Activated CD4-positive, alpha-beta memory T cell treated with anti-CD3 and anti-CD28 coated beads, Interleukin-2, amount 10 ng/mL, durations not matched to agents 7 days and 5 days (primary cell): ENCODE data around the gene OCEL1. TPM values are rescaled to one million over a fixed set of nuclear protein-coding genes. Genes with fewer than 3 reads are reported as not detected.

Source experiments
- CTCF ChIA-PET: fragments of 350-600 bp; sonication (Branson Sonifier 250); formaldehyde crosslinking; loops from one replicate; lab custom pipeline; 2021; ENCODE audit warnings: antibody characterized with exemption, inconsistent platforms; lab: Charles Lee
- POLR2A ChIA-PET: fragments of 350-600 bp; sonication (Branson Sonifier 250); formaldehyde crosslinking; loops from one replicate; lab custom pipeline; 2021; ENCODE audit warnings: antibody characterized with exemption; lab: Charles Lee
- DNase-seq: peaks from one replicate; pipeline ENCODE4 v3.0.0-alpha.2; 2020
- H3K27ac Mint-ChIP-seq: one replicate; pipeline ENCODE4 v1.8.0; 2021; ENCODE audit warnings: mild to moderate bottlenecking, mixed read lengths
- H3K27me3 Mint-ChIP-seq: one replicate; pipeline ENCODE4 v1.8.0; 2021; ENCODE audit warnings: mixed read lengths
- H3K36me3 Mint-ChIP-seq: one replicate; pipeline ENCODE4 v1.8.0; 2021; ENCODE audit warnings: low read depth, mixed read lengths
- H3K4me1 Mint-ChIP-seq: one replicate; pipeline ENCODE4 v1.8.0; 2021; ENCODE audit warnings: mixed read lengths
- H3K4me3 Mint-ChIP-seq: one replicate; pipeline ENCODE4 v1.8.0; 2021; ENCODE audit warnings: mild to moderate bottlenecking, mixed read lengths
- H3K9me3 Mint-ChIP-seq: one replicate; pipeline ENCODE4 v1.8.0; 2021; ENCODE audit warnings: mixed read lengths
- total RNA-seq, 2 experiments: library from RNA; stranded (reverse); gene quantifications; one replicate each; pipeline ENCODE4 v1.2.3, GENCODE V29; 2021

Gene OCEL1
- total RNA-seq, 2 experiments from 2014 or later: 20.9 to 22.6 TPM

DNA sequence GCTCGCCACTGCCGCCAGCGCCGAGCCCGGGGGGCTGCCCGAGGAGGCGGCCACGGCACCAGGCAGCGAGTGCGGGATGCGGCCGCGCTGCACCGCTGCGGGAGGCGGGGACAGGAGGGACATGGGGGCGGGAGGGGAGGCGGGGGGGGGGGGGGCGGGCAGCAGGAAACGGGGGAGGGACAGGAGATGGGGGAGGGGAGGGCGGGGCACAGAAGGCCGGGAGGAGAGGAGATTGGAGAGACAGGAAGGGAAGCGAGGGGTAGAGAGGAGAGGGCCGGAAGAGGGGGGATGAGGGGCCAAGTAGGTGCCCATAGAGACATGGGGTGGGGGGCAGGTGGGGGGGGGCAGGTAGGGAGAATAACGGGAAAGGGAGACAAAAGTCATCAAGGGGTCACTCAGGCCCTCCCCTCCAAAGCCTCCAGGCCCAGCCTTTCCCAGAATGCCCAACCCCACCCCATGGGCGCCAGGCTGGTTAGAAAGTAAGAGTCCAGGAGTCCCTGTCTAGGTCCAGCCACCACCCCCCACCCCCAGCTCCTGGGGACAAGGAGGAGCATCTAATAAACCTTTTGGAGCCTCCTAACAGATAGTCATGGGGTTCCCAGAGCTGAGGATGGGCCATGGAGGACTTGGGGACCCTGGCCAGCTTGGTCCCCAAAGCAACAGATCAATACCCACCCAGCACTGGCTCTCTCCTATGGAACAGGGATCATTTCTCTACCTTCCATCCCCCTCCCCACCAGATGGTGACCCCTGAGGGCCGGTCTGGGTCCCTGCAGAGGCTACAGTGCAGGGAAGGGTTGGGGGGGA lies 10.1 kb downstream of the OCEL1 start:
- H3K36me3 Mint-ChIP-seq: peaks cover 6% of the 10 kb centered on the region
- DNase-seq: no peak
- CTCF ChIA-PET: interaction anchor here (0.7 to 2.3 kb wide), 17 partner anchors 10 to 163 kb away, joined by 3 to 15 read pairs (median 4); partner anchors contain the start of genes ANKLE1, BABAM1, HAUS8 and OCEL1
- no peaks in the 10 kb centered on the region for H3K27me3 Mint-ChIP-seq
- H3K4me3 Mint-ChIP-seq: peak overlapping the region; percentile 76
- peak overlapping the region; percentile 68 for H3K27ac Mint-ChIP-seq
- POLR2A ChIA-PET: interaction anchor here (0.8 to 3.4 kb wide), 9 partner anchors 9 to 161 kb away, joined by 3 to 28 read pairs (median 4); partner anchors contain the start of genes ANKLE1, HAUS8, MYO9B and OCEL1
- H3K4me1 Mint-ChIP-seq: peaks cover 17% of the 10 kb centered on the region
- no peaks in the 10 kb centered on the region for H3K9me3 Mint-ChIP-seq

DNA sequence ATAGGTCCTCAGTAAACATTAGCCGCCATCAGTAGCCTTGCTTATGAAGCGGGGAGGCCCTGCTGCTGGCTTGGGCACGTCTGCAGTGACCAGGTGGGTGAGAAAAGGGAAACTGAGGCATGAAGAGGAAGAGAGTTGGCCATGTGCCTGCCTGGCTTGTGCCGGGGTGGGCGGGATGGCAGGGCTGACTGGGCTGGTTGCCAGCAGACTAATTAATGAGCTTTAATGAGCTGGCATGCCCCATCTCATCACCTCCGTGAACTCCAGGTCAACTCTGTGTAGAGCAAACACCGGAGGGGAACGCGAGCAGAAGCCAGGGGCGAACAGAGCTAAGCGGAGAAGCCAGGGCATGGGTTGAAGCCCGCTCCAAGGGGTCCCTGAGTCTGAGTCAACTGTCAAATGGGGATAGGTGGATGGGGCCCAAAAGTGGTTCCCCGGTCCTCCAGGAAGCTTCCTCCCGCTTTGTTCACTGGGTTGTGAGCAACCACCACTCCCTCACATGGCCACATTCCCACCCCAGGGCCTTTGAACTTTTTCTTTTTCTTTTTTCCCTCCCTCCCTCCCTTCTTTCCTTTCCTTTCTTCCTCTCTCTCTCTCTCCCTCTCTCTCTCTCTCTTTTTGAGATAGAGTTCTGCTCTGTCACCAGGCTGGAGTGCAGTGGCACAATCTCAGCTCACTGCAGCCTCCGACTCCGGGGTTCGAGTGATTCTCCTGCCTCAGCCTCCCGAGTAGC lies 11.0 kb downstream of the OCEL1 start:
- Mint-ChIP-seq H3K4me1 (peaks cover 17% of the 10 kb centered on the region), H3K36me3 (peaks cover 2% of the 10 kb centered on the region), H3K9me3 (no peaks in the 10 kb centered on the region), H3K27me3 (no peaks in the 10 kb centered on the region), H3K4me3 (peak overlapping the region; percentile 24), H3K27ac (no peak overlapping the region)
- DNase-seq: no peak
- ChIA-PET POLR2A (interaction anchor here (3.4 kb wide), 1 partner anchor 11 kb away, joined by 28 read pairs; the partner anchor contains the start of gene OCEL1), CTCF (interaction anchor here (0.6 to 2.3 kb wide), 3 partner anchors 11 to 103 kb away, joined by 4 to 13 read pairs (median 7); partner anchors contain the start of genes OCEL1 and USE1)

DNA sequence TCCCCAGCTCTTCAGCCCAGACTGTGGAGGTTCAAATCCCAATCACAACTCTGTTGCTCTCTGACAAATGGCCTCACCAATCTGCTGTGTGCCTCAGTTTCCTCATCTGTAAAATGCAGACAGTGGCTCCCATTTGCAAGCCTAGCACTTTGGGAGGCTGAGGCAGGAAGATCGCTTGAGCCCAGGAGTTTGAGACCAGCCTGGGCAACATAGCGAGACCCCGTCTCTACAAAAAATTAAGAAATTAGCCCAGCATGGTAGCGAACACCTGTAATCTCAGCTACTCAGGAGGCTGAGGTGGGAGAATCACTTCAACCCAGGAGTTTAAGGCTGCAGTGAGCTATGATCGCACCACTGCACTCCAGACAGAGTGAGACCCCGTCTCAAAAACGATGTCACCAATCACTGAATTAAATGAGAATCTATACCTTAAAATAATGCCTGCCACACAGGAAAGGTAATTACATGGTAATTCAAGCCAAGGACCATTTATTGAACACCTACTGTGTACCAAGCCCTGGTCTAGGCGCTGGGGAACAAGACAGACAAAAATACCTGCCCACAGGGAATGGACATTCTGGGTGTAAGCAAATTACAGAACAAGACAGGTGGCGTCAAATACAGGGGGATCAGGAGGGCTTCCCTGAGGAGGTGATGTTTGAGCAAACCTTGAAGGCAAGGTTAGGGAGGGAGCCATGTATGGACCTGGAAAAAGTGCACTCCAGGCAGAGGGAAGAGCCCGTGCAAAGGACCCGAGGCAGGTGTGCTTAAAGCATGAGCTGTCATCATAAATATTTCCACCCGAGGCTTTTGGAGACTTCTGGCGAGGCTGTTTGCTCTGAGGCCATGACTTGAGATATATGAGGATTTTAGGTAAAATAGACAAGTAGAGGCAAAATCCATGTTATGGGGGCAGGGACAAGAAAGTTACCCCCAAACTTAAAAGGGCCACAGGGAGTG lies 12.0 kb downstream of the OCEL1 start:
- Mint-ChIP-seq H3K4me3 (no peak overlapping the region), H3K4me1 (peaks cover 17% of the 10 kb centered on the region), H3K27me3 (no peaks in the 10 kb centered on the region), H3K36me3 (no peaks in the 10 kb centered on the region), H3K9me3 (no peaks in the 10 kb centered on the region), H3K27ac (peak overlapping the region; percentile 18)
- ChIA-PET CTCF (interaction anchor here (1.0 to 1.6 kb wide), 2 partner anchors 23 to 29 kb away, joined by 4 to 6 read pairs; partner anchors contain the start of genes BABAM1 and USE1), POLR2A (no interaction called here)
- DNase-seq: no peak

DNA sequence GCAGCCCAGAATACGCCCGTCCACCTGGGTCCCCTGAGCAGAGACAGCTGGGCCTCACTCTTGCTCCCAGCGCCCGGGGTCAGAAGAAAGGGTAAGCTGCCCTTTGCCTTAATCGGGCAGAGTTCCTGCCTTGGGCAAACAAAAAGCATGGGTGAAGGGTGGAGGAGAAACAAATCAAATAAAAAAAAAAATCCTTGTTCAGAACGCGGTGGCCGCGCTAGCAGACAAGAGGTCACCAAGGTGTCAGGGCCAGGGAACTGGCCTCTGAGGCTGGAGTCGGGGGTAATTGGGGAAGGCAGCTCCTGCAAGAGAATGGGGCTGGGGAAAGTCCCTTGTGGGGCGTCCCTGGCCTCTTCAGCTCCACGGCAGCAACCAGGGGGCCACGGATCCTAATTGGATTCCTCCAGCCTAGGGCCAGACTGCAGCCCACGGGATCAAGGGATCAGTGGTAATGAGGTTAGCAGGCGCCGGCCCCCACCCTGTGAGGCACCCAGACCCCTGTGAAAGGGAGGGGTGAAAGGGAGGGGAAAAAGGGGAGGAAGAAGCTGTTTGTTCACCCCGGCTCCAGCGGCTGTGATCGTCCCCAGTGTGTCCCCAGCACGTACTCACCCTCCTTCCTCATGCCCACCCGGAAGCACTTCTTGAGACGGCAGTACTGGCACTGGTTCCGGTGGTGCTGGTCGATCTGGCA lies 14.2 kb downstream of the OCEL1 start:
- Mint-ChIP-seq H3K36me3 (no peaks in the 10 kb centered on the region), H3K4me1 (peaks cover 11% of the 10 kb centered on the region), H3K4me3 (no peak overlapping the region), H3K27me3 (peaks cover 7% of the 10 kb centered on the region), H3K9me3 (no peaks in the 10 kb centered on the region), H3K27ac (no peak overlapping the region)
- POLR2A ChIA-PET: no interaction called here
- no peak for DNase-seq
- CTCF ChIA-PET: no interaction called here

DNA sequence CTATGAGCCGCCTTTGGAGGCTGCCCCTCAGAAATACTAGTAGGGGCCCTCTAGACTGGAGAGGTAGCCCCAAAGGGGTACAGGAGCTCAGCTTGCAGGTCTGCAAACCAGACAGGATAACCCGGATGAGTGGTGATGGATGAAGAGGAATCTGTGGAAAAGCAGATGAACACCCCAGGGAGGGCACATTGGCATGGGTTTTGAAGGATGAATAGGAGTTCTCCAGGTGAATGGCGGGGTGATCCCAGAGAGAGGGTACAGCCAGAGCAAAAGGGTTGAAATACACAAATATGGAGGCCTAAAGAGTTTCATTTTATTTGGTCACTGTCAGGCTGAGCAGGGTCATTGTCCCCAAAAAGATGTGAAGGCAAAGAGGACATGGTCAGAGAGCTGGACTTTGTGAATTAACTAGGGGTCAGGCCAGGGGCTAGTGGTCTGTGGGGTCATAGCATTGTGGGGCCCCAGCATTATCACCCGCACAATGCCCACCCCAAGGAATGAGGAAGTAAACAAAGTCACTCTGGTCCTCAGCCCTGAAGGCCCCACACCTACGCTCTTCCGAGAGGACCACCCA lies 14.9 kb downstream of the OCEL1 start:
- H3K27me3 Mint-ChIP-seq: peaks cover 7% of the 10 kb centered on the region
- H3K27ac Mint-ChIP-seq: no peak overlapping the region
- POLR2A ChIA-PET: no interaction called here
- H3K4me1 Mint-ChIP-seq: peaks cover 11% of the 10 kb centered on the region
- no peak overlapping the region for H3K4me3 Mint-ChIP-seq
- no peaks in the 10 kb centered on the region for H3K9me3 Mint-ChIP-seq
- CTCF ChIA-PET: interaction anchor here (0.8 kb wide), 1 partner anchor 24 kb away, joined by 3 read pairs; the partner anchor contains the start of gene USHBP1
- H3K36me3 Mint-ChIP-seq: no peaks in the 10 kb centered on the region
- DNase-seq: no peak

DNA sequence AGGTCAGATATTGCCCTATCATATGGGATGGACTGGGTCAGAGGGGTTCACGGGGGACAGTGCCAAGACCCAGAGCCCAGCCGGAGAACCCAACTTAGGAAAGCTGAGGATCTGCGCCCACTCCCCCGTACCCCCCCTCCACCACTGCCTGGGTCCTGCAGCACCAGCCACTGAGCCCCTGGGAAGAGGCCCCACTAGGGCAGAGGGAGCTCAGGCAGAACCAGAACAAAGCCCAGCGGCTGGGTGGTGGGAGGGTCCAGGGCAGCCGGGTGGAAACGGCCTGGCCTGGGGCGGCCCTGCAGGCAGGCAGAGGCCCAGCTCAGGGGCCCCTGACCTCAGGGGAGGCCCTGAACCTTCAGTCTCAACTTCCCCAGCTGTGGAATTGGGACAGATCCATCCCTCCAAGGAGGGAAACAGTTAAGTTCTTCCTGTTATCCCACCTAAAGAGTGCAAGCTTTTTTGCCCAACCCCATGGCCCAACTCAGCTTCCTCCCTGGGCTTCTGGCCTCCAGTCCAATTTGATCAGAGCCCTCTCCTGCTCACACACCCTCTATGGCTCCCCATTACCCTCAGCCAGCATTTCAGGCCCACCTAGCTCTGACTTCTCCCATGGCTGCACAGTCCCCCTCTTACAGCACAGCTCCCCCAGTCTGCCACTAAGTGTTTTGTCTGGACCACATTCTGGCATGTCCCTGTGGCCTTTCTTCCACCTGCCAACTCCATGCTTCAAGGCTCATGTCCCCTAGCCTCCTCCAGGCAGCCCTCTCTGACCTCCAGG lies 16.6 kb downstream of the OCEL1 start:
- H3K36me3 Mint-ChIP-seq: no peaks in the 10 kb centered on the region
- no peak overlapping the region for H3K27ac Mint-ChIP-seq
- peaks cover 17% of the 10 kb centered on the region for H3K27me3 Mint-ChIP-seq
- DNase-seq: no peak
- ChIA-PET CTCF (no interaction called here), POLR2A (interaction anchor here (1.1 to 1.5 kb wide), 2 partner anchors 10 to 16 kb away, joined by 3 to 5 read pairs; partner anchors contain the start of gene OCEL1)
- H3K9me3 Mint-ChIP-seq: no peaks in the 10 kb centered on the region
- H3K4me1 Mint-ChIP-seq: peaks cover 11% of the 10 kb centered on the region
- H3K4me3 Mint-ChIP-seq: no peak overlapping the region

DNA sequence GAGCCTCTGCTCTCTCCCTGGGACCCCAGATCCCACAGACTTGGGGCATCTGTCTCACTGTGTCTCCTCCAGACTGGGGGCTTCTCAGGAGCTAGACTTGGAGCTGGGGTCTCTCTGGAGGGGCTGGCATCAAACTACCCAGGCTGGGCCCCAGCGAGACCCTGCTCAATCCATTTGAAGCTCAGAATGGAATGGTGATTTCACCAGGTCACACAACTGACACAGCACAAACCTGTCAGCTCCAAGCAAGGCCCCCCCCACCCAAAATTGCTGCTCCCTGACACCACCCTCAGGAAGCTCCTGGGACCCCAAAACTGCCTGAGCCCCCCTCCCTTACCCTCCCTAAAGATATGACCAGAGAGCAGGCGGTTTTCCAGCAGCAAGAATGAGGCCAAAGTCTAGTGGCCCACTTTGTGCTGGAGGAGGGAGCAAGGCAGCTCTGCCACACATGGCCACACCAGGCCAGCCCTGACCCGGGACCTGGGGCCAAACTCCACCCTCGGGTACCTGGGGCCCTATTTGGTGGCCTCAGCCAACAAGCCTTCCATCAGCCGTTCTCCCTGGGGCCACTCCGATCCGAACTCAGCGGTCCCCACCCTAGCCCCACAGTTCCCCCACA lies 17.3 kb downstream of the OCEL1 start:
- CTCF ChIA-PET: no interaction called here
- H3K27ac Mint-ChIP-seq: no peak overlapping the region
- peaks cover 10% of the 10 kb centered on the region for H3K4me1 Mint-ChIP-seq
- DNase-seq: no peak
- no peaks in the 10 kb centered on the region for H3K36me3 Mint-ChIP-seq
- no peaks in the 10 kb centered on the region for H3K9me3 Mint-ChIP-seq
- peaks cover 17% of the 10 kb centered on the region for H3K27me3 Mint-ChIP-seq
- POLR2A ChIA-PET: interaction anchor here (0.8 kb wide), 1 partner anchor 17 kb away, joined by 3 read pairs; no protein-coding TSS in a partner anchor
- no peak overlapping the region for H3K4me3 Mint-ChIP-seq

DNA sequence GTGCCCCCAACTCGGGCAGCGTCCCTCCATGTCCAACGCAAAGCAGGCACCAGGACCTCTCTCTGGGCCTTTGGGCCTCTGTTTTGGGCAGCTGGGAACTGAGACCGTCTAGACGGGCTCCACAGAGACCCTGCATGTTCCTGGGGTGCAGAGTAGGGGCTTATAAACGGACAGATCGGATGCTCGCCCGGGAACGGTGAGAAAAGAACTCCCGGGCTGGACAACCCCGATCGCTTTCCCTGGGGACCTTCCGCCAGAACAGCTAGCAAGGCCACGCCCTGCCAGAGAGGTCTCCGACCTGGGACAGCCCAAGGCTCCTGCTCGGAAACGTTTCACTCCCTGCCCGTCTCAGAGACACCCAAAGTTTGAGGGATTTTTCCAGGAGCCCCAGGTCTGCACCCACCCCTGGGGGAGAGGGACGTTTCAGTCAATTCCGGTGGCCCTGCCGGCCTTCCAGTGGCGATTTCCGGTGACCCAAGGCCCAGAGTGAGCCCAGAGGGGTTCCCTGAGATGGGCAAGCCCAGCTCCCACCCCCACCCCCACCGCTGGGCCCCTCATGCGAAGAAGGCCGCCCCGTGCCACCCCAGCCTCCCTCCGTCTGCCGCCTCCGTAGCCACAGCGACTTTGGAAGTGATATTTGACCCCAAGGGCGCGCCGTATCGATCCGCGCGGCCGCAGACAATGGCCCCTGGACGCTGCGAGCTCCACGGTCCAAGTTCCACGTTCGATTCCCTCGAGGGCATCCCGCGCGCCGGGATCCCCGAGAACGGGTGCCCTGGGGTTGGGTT lies 18.0 kb downstream of the OCEL1 start:
- H3K4me1 Mint-ChIP-seq: peaks cover 10% of the 10 kb centered on the region
- H3K4me3 Mint-ChIP-seq: peak overlapping the region; percentile 53
- H3K36me3 Mint-ChIP-seq: no peaks in the 10 kb centered on the region
- no peak overlapping the region for H3K27ac Mint-ChIP-seq
- ChIA-PET CTCF (no interaction called here), POLR2A (interaction anchor here (0.8 to 1.4 kb wide), 3 partner anchors 8 to 18 kb away, joined by 3 to 5 read pairs (median 5); partner anchors contain the start of gene OCEL1)
- H3K27me3 Mint-ChIP-seq: peaks cover 17% of the 10 kb centered on the region
- no peak for DNase-seq
- H3K9me3 Mint-ChIP-seq: no peaks in the 10 kb centered on the region

DNA sequence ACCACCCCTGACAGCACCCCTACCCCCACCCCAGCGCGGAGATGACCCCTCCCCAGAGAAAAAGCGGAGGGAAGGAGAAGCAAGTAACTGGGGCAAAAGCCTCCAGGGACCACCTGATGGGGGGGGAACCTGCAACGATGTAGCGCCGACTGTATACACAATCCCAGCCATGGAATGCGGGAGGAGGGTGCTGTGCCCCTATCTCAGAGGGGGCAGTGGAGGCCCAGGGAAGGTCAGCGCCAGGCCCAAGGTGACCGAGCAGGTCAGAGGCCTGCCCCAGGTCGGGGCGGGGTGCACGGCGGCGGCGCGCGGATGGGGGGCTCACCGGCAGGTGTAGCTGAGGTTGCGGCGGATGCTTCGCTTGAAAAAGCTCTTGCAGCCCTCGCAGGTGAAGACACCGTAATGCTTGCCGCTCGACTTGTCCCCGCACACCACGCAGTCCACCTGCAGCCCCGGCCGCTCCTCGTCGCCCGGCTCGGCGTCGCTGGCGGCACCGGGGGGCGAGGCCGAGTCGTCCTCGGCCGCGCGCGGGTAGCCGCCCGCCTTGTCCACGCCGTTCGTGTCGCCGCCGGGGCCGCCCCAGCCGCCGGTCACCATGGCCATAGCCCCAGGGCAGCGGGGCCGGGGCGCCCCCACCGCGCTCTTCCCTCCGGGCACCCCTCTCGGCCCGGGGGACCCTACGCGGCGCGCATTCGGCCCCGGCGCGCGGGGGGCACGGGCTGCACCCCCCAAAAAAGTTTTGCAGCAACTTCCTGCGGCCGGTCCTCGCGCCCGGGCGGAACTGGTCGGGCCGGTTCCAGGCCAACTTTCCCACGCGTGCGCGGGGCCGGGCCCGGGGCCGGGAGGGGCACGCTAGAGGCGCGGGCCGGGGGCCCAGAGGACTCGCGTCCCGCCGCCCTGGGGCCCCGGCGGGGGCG lies 18.9 kb downstream of the OCEL1 start:
- Mint-ChIP-seq H3K4me1 (peaks cover 10% of the 10 kb centered on the region), H3K27me3 (peaks cover 17% of the 10 kb centered on the region), H3K36me3 (no peaks in the 10 kb centered on the region), H3K4me3 (peak overlapping the region; percentile 53), H3K9me3 (no peaks in the 10 kb centered on the region), H3K27ac (no peak overlapping the region)
- POLR2A ChIA-PET: interaction anchor here (1.3 to 1.4 kb wide), 2 partner anchors 9 to 19 kb away, joined by 5 read pairs; partner anchors contain the start of gene OCEL1
- DNase-seq: no peak
- CTCF ChIA-PET: no interaction called here
